Ramos (cell line): ENCODE results near the gene PRKRA.
"Not testable (repeated sequence)": the region's sequence is repeated elsewhere in the genome, so short reads cannot be mapped to it uniquely, and the experiment has no call there.

ENCODE experiments used
- in situ Hi-C: fragments of 300-500 bp; cut with MboI; formaldehyde crosslinking; loops from one replicate; pipeline ENCODE4 v1.14.3; 2022; ENCODE audit warnings: low sequenced_read_pairs; ENCODE audit not compliant: unreplicated experiment

Gene PRKRA

GRCh38 chr2:178450774-178451525, at the start of gene PRKRA, which contains the start of gene PJVK:
Gene PRKRA (minus strand): TSS chr2:178451175. CDS start chr2:178451030, 145 bp downstream.
Gene PJVK (plus strand): TSS chr2:178451378. CDS start chr2:178453410, 2,032 bp downstream.
- in situ Hi-C loops: no loop called here

- in situ Hi-C loops: no loop called here
Measured at GRCh38 chr2:178499640-178500039, 48.7 kb upstream of the PRKRA start.

- in situ Hi-C loops: no loop called here
Measured at GRCh38 chr2:178498137-178498536, 47.2 kb upstream of the PRKRA start.

GRCh38 chr2:178496049-178496448, 45.1 kb upstream of the PRKRA start:
- in situ Hi-C loops: no loop called here

- in situ Hi-C loops: no loop called here
Measured at GRCh38 chr2:178491612-178492011, 40.6 kb upstream of the PRKRA start.

GRCh38 chr2:178485356-178485755, 34.4 kb upstream of the PRKRA start:
- in situ Hi-C loops: no loop called here

GRCh38 chr2:178484245-178485041, 33.5 kb upstream of the PRKRA start:
- in situ Hi-C loops: no loop called here

- in situ Hi-C loops: no loop called here
Measured at GRCh38 chr2:178482437-178482836, 31.5 kb upstream of the PRKRA start.

GRCh38 chr2:178480227-178481181, 29.5 kb upstream of the PRKRA start, which contains the start of gene PLEKHA3:
Gene PLEKHA3 (plus strand): TSS chr2:178480457. CDS start chr2:178480870, 413 bp downstream.
- in situ Hi-C loops: no loop called here

- in situ Hi-C loops: no loop called here
Measured at GRCh38 chr2:178479758-178480226, 28.8 kb upstream of the PRKRA start.

GRCh38 chr2:178479275-178479616, 28.3 kb upstream of the PRKRA start:
- in situ Hi-C loops: no loop called here

GRCh38 chr2:178478439-178479274, 27.7 kb upstream of the PRKRA start, which contains the start of gene FKBP7:
Gene FKBP7 (minus strand): TSS chr2:178478600. CDS start chr2:178478499, 101 bp downstream.
- in situ Hi-C loops: no loop called here

GRCh38 chr2:178478130-178478438, 27.1 kb upstream of the PRKRA start:
- in situ Hi-C loops: no loop called here

GRCh38 chr2:178477443-178478129, 26.6 kb upstream of the PRKRA start:
- in situ Hi-C loops: no loop called here

- in situ Hi-C loops: no loop called here
Measured at GRCh38 chr2:178476477-178476876, 25.5 kb upstream of the PRKRA start.

- in situ Hi-C loops: no loop called here
Measured at GRCh38 chr2:178474560-178474959, 23.6 kb upstream of the PRKRA start.

GRCh38 chr2:178473931-178474330, 23.0 kb upstream of the PRKRA start:
- in situ Hi-C loops: no loop called here

GRCh38 chr2:178473373-178473772, 22.4 kb upstream of the PRKRA start:
- in situ Hi-C loops: no loop called here

GRCh38 chr2:178471313-178471712, 20.3 kb upstream of the PRKRA start:
- in situ Hi-C loops: not testable (repeated sequence)
